ENCODE measurements around the gene FANCE.

The FANCE gene

DNA sequence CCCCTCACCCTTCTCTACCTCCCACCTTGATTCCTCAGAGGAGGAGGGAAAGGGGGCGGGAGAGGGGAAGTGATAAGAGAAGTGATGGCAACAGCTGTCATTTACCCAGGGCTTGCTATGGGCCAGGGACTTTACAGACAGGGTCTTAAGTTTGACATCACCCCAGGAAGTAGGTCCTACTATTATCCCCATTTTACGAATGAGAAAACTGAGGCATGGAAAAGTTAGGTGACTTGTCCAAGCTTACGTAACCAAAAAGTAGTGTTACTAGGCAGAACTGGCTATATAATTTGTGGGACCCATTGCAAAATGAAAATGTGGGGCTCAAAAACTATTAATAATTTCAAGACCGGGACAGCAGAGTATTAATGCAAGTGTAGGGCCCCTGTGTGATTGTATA, 10.5 kb upstream of the FANCE start:
- DNase-seq (ENCODE audit: low read depth) = no peak
- no peak overlapping the region for H3K4me3 ChIP-seq (ENCODE audit: low read depth, low read length)
- TF ChIP-seq, protein P1, sequence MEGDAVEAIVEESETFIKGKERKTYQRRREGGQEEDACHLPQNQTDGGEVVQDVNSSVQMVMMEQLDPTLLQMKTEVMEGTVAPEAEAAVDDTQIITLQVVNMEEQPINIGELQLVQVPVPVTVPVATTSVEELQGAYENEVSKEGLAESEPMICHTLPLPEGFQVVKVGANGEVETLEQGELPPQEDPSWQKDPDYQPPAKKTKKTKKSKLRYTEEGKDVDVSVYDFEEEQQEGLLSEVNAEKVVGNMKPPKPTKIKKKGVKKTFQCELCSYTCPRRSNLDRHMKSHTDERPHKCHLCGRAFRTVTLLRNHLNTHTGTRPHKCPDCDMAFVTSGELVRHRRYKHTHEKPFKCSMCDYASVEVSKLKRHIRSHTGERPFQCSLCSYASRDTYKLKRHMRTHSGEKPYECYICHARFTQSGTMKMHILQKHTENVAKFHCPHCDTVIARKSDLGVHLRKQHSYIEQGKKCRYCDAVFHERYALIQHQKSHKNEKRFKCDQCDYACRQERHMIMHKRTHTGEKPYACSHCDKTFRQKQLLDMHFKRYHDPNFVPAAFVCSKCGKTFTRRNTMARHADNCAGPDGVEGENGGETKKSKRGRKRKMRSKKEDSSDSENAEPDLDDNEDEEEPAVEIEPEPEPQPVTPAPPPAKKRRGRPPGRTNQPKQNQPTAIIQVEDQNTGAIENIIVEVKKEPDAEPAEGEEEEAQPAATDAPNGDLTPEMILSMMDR (IDR thresholded peaks at IDR 0.05; ENCODE audit: low read depth, low read length, missing control alignments) = no peak

DNA sequence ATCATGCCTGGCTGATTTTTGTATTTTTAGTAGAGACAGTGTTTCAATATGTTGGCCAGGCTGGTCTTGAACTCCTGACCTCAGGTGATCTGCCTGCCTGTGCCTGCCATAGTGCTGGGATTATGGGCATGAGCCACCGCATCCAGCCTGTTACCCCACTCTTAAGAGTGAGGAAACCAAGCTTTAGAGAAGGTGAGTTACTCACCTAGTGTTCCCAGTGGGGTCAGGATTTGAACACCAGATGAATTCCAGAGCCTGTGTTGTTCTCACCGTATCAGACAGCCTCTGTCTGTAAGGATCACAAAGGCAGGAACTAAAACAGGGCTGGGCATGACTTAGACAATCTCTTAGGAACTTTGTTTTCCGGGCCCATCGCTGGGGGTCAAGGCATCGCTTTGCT, 9.4 kb upstream of the FANCE start:
- H3K4me3 ChIP-seq (ENCODE audit: low read depth, low read length) = no peak overlapping the region
- DNase-seq (ENCODE audit: low read depth) = no peak
- TF ChIP-seq, protein P1 (IDR thresholded peaks at IDR 0.05; ENCODE audit: low read depth, low read length, missing control alignments) = no peak

DNA sequence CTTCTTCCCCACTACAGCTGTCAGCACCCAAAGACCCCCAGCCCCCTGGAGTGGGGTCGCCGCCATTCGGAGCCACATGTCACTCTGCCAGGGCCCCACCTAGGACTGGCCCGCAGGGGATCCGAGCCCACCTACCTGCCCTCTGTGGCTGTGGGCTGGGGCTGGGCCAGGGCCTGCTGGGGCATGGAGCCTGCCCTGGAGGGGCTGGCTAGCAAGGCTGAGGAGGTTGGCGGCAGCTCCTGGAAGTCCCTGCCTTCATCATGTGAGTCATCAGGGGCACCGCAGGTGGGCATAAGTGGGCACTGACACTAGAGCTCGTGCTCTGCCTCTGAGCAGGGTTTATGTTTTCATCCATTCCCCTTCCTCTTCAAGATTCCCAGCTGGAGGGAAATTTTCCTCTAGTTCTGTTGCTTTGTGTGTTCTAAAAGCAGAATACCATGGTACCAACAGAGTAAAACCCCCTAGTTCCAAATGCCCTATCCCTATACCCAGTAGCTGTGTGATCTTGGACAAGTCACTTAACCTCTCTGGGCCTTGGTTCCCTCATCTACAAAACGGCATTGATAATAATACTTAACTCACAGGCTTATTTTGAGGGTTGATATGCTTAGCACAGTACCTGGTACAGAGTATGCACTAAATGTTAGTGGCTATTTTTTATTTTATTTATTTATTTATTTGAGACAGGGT, 8.7 kb upstream of the FANCE start:
- TF ChIP-seq, protein P1 (IDR thresholded peaks at IDR 0.05; ENCODE audit: low read depth, low read length, missing control alignments) = no peak
- DNase-seq (ENCODE audit: low read depth) = no peak
- no peak overlapping the region for H3K4me3 ChIP-seq (ENCODE audit: low read depth, low read length)

DNA sequence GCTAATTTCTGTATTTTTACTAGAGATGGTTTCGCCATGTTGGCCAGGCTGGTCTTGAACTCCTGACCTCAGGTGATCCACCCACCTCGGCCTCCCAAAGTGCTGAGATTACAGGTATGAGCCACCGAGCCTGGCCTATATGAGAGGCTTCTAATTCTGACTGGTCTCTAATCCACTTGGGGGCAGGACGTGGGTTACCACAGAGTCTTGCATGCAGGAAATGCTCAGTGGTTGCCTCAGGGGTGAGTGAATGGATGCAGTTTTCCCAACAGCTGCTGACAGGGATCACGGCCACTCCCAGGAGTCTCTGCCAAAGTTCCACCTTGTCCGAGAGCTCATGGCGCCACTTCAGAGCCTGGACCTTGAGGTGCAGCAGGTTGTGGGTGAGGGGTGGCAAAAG, 6.4 kb upstream of the FANCE start:
- TF ChIP-seq, protein P1 (IDR thresholded peaks at IDR 0.05; ENCODE audit: low read depth, low read length, missing control alignments) = no peak
- no peak overlapping the region for H3K4me3 ChIP-seq (ENCODE audit: low read depth, low read length)
- no peak for DNase-seq (ENCODE audit: low read depth)

DNA sequence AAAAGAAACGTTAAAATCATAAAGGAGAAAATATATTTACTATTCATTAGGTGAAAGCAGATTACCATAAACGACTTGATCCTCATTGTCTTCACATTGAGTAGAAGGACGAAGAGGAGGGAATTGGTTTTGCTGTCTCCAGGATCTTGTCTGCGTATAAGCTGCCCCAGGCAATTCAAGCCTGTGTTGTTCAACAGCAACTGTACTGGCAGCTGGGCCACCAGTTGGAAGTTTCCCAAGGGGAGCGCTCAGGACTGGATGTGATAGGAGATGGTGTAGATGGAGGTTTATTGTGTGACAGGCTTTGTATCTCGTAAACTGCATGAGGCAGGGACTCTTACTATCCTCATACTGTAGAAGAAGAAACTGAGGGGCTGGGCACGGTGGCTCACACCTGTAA, 3.9 kb upstream of the FANCE start:
- TF ChIP-seq, protein P1 (IDR thresholded peaks at IDR 0.05; ENCODE audit: low read depth, low read length, missing control alignments) = no peak
- no peak for DNase-seq (ENCODE audit: low read depth)
- no peak overlapping the region for H3K4me3 ChIP-seq (ENCODE audit: low read depth, low read length)

DNA sequence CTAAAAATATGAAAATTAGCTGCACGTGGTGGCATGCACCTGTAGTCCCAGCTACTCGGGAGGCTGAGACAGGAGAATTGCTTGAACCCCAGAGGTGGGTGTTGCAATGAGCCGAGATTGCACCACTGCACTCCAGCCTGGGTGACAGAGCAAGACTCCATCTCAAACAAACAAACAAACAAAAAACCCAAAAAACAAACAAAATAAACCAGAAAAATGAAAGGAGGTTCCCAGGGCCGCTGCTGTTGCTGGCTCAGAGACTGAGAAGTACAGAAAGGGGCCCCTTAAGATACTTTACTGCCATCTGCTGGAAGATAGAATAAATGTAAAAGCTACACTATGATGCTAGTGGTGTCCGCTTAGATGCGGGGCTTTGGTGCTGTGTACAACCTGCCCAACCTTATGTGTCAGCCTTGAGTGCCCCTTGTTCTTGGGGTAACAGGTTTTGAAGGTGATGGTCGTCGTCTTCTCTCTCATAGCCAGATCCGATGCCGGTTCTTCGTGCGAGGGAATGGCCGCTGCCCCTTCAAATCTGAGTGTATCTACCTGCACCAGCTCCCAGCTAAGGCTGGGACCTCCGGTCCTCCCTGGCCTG, 2.8 kb upstream of the FANCE start:
- H3K4me3 ChIP-seq (ENCODE audit: low read depth, low read length) = no peak overlapping the region
- TF ChIP-seq, protein P1 (IDR thresholded peaks at IDR 0.05; ENCODE audit: low read depth, low read length, missing control alignments) = peak; percentile 48

More for the DNA sequence above, 2.8 kb upstream of the FANCE start:
- DNase-seq (ENCODE audit: low read depth) = peak; percentile 41

Measured in GM12864 (cell line).